ENCODE results near the gene BMERB1.
"Not testable (repeated sequence)": the region's sequence is repeated elsewhere in the genome, so short reads cannot be mapped to it uniquely, and the experiment has no call there.

The BMERB1 gene

DNA sequence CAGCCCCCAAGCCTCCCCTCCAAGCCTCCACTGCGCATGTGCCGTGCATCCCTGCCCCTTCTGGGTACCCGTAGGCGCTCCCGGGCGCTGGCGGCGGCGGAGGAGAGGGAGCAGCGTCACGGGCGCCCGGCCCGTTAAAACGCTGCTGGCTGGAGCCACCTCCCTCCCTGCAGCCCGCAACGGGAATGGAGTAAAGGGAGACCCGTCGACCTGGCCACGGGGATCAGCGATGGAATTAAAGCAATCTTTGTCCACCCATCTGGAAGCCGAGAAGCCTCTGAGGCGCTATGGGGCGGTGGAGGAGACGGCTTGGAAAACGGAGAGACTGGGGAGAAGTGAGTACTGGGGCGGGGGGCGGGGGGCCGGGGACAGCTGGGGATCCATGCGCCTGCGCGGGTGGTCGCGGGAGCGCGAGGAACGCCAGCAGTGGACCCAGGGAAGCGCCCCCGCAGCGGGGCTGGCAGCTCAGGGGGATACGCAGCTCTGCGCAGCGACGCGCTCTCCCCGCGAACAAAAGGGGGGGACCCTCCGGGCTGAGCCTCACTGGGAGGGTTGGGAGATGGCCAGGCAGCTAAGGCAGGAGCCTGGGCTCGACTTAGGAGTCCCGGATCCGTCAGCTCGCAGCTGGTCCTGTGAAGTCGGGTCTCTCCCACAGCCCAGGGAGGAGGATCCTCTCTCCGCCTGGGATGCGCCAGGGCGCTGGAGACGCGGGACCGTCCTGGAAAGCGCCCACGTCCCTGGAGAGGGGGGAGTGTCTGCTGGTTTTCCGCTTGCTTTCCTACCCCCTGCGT is at the start of gene BMERB1:
BMERB1 (plus strand) TSS at position 164 of the 791 bp plus-strand sequence; CDS start at position 230, 66 bp downstream.
- H3K9me3 ChIP-seq (ENCODE audit: control insufficient read depth, insufficient read depth, low read depth, low read length): no peaks in the 10 kb centered on the region
- H3K4me1 ChIP-seq (ENCODE audit: control insufficient read depth, insufficient read depth, low read length): no peaks in the 10 kb centered on the region
- H3K9ac ChIP-seq (ENCODE audit: low read length): peak within 1 kb of the TSS; percentile 64
- peaks cover 21% of the 10 kb centered on the region for H3K27me3 ChIP-seq (ENCODE audit: control insufficient read depth, insufficient read depth, low read length)
- no peaks in the 10 kb centered on the region for H3K36me3 ChIP-seq (ENCODE audit: control insufficient read depth, insufficient read depth, low read length)
- H3K4me3 ChIP-seq (ENCODE audit: low read depth, low read length): peak within 1 kb of the TSS; percentile 89
- no peak within 1 kb of the TSS for H3K27ac ChIP-seq (ENCODE audit: low read depth, low read length)

DNA sequence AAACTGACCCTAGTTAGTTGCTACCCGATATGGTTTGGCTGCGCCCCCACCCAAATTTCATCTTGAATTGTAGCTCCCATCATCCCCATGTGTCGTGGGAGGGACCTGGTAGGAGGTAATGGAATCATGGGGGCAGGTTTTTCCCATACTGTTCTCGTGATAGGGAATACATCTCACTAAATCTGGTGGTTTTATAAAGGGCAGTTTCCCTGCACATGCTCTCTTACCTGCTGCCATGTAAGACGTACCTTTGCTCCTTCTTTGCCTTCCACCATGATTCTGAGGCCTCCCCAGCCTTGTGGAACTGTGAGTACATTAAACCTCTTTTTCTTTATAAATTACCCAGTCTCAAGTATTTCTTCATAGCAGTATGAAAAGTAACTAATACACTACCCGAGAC is 46.3 kb upstream of the BMERB1 start:
- not testable (repeated sequence) for H3K4me3 ChIP-seq (ENCODE audit: low read depth, low read length); H3K9ac ChIP-seq (ENCODE audit: low read length); H3K36me3 ChIP-seq (ENCODE audit: control insufficient read depth, insufficient read depth, low read length); H3K27ac ChIP-seq (ENCODE audit: low read depth, low read length); H3K9me3 ChIP-seq (ENCODE audit: control insufficient read depth, insufficient read depth, low read depth, low read length); H3K27me3 ChIP-seq (ENCODE audit: control insufficient read depth, insufficient read depth, low read length); H3K4me1 ChIP-seq (ENCODE audit: control insufficient read depth, insufficient read depth, low read length)

DNA sequence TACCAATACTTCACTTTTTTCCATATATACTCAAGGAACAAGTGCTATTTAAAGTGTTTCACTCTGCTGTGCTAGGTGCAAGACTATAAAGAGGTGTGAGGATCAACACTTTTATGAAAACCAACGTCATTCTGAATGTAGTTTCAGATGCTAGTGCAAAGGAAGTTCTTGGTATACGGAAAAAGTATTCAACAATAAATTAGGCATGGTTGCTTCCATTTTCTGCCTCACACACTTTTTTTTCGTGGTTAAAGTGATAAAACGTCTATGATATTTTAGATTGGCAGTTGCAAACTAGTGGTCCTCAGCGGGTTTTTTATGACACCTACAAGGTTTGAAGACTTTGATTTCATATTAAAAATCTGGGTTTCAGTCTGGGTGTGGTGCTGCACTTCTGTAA is 44.5 kb upstream of the BMERB1 start:
- not testable (repeated sequence) for H3K9me3 ChIP-seq (ENCODE audit: control insufficient read depth, insufficient read depth, low read depth, low read length); H3K4me3 ChIP-seq (ENCODE audit: low read depth, low read length); H3K9ac ChIP-seq (ENCODE audit: low read length); H3K27ac ChIP-seq (ENCODE audit: low read depth, low read length); H3K36me3 ChIP-seq (ENCODE audit: control insufficient read depth, insufficient read depth, low read length); H3K4me1 ChIP-seq (ENCODE audit: control insufficient read depth, insufficient read depth, low read length); H3K27me3 ChIP-seq (ENCODE audit: control insufficient read depth, insufficient read depth, low read length)

DNA sequence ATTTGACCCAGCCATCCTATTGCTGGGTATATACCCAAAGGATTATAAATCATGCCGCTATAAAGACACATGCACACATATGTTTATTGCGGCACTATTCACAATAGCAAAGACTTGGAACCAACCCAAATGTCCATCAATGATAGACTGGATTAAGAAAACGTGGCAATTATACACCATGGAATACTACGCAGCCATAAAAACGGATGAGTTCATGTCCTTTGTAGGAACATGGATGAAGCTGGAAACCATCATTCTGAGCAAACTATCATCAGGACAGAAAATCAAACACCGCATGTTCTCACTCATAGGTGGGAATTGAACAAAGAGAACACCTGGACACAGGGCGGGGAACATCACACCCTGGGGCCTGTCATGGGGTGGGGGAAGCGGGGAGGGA is 41.4 kb upstream of the BMERB1 start:
- H3K27ac ChIP-seq (ENCODE audit: low read depth, low read length); H3K9ac ChIP-seq (ENCODE audit: low read length); H3K36me3 ChIP-seq (ENCODE audit: control insufficient read depth, insufficient read depth, low read length); H3K4me1 ChIP-seq (ENCODE audit: control insufficient read depth, insufficient read depth, low read length); H3K27me3 ChIP-seq (ENCODE audit: control insufficient read depth, insufficient read depth, low read length); H3K4me3 ChIP-seq (ENCODE audit: low read depth, low read length); H3K9me3 ChIP-seq (ENCODE audit: control insufficient read depth, insufficient read depth, low read depth, low read length): not testable (repeated sequence)

DNA sequence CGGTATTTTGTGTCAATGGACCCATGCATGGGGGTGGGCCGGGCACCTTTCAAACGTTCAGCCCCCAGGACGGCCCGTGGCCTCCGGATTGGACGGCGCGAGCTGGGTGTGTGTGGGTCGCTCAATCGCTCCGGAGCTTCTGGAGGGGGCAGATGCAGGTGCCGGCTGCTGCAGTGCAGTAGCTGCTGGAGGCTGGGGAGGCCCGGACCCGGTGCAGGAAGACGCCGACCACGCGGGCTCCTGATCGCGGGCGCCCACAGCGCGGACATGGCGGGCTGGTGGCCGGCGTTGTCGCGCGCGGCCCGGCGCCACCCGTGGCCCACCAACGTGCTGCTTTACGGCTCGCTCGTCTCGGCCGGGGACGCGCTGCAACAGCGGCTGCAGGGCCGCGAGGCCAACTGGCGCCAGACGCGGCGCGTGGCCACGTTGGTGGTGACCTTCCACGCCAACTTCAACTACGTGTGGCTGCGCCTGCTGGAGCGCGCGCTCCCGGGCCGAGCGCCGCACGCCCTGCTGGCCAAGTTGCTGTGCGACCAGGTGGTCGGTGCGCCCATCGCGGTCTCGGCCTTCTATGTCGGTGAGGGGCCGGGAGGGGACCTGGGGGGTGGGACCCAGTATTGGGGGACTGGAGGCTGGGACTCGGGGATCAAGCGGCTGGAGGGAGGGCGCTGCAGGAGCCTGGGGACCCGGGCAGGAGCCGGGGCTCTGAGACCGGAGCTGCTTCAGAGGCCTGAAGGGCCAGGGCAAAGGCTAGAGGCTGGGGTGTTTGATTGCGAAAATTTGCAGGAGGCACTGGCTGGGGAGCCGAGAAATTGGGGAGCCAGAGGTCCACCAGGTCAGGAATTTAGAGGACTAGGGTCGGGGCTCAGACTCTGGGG is 38.5 kb upstream of the BMERB1 start, which contains the start of gene MPV17L:
MPV17L (plus strand) TSS at position 124 of the 878 bp plus-strand sequence; CDS start at position 268, 144 bp downstream.
- Histone ChIP-seq H3K4me3 (ENCODE audit: low read depth, low read length) (peak within 1 kb of the TSS; percentile 71), H3K9ac (ENCODE audit: low read length) (peak within 1 kb of the TSS; percentile 58)
- H3K27me3 ChIP-seq (ENCODE audit: control insufficient read depth, insufficient read depth, low read length); H3K36me3 ChIP-seq (ENCODE audit: control insufficient read depth, insufficient read depth, low read length); H3K27ac ChIP-seq (ENCODE audit: low read depth, low read length); H3K9me3 ChIP-seq (ENCODE audit: control insufficient read depth, insufficient read depth, low read depth, low read length); H3K4me1 ChIP-seq (ENCODE audit: control insufficient read depth, insufficient read depth, low read length): not testable (repeated sequence)

DNA sequence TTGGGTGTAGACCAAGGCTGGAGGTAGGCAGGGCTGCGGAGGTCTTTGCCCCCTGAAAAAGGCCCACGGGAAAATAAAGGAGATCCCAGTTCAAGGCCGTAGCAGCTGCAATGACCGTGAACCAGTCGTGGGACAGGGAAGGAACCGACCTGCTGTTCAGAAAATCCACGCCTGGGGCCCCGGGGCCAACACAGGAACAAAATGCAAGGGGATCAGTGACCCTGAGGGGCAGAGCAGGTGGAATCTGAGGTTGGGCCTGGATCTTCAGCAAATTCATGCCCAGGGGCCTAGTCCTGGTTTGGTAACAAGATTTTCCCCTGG is 37.9 kb upstream of the BMERB1 start:
- H3K4me3 ChIP-seq (ENCODE audit: low read depth, low read length): peak overlapping the region; percentile 71
- H3K27ac ChIP-seq (ENCODE audit: low read depth, low read length): not testable (repeated sequence)

DNA sequence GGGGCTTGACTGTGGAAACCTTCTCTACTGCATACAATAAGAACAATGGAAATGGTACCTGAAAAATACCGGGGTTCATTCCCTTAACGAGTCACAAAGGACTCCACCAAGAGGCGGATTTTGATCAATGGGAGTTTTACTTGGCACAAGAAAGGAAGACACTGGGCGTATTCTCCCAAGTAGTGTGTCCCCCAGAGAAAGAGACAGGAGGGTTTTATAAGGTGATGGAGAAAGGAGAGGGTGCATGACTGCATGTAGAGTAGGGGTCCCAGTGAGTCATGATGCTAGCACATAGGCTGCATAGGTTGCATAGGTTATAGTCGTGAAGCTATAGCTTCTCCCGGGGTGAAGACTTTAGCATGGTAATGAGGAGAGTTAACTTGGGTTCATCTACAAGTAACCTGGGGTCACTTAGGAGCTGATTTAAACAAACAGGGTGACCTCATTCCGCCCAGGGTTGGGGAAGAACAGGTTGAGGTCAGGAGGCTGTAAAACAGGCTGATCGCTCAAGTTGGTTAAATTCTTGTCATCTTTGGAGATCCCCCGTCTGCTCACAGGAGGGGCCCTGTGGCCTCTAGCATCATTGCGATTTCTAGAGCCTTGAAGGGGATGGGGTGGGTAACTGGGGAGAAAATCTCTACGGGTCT is 37.3 kb upstream of the BMERB1 start:
- no peak overlapping the region for H3K27ac ChIP-seq (ENCODE audit: low read depth, low read length)
- H3K36me3 ChIP-seq (ENCODE audit: control insufficient read depth, insufficient read depth, low read length): no peaks in the 10 kb centered on the region

More for the DNA sequence above, 37.9 kb upstream of the BMERB1 start:
- not testable (repeated sequence) for H3K36me3 ChIP-seq (ENCODE audit: control insufficient read depth, insufficient read depth, low read length); H3K27me3 ChIP-seq (ENCODE audit: control insufficient read depth, insufficient read depth, low read length); H3K9me3 ChIP-seq (ENCODE audit: control insufficient read depth, insufficient read depth, low read depth, low read length); H3K4me1 ChIP-seq (ENCODE audit: control insufficient read depth, insufficient read depth, low read length)
- peak overlapping the region; percentile 11 for H3K9ac ChIP-seq (ENCODE audit: low read length)

DNA sequence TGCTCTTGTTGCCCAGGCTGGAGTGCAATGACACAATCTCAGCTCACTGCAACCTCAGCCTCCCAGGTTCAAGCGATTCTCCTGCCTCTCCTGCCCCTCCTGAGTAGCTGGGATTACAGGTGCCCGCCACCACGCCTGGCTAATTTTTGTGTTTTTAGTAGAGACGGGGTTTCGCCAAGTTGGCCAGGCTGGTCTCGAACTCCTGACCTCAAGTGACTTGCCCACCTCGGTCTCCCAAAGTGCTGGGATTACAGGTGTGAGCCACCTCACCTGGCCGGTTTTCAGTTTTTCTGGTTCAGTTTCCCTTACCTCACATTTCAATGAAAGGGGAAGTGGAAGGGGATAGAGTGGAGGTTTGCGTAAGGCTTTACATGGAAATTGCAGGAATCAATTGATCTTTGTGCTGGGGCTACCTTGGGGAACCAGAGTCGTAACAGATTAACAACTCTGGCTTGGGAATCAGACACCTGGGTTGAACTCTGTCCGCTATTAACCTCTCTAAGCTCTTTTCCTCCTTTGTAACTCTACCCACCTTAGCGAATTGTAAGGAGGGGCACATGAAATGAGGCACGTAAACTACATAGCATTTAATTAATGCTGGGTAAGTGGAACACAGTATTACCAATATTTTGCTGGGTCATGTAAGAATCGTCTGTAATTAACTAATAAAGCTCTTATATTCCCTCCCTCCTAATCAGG is 35.6 kb upstream of the BMERB1 start:
- H3K4me1 ChIP-seq (ENCODE audit: control insufficient read depth, insufficient read depth, low read length): peaks cover 12% of the 10 kb centered on the region
- no peaks in the 10 kb centered on the region for H3K9me3 ChIP-seq (ENCODE audit: control insufficient read depth, insufficient read depth, low read depth, low read length)
- no peak overlapping the region for H3K9ac ChIP-seq (ENCODE audit: low read length)
- H3K36me3 ChIP-seq (ENCODE audit: control insufficient read depth, insufficient read depth, low read length): no peaks in the 10 kb centered on the region
- H3K27me3 ChIP-seq (ENCODE audit: control insufficient read depth, insufficient read depth, low read length): peaks cover 10% of the 10 kb centered on the region
- no peak overlapping the region for H3K27ac ChIP-seq (ENCODE audit: low read depth, low read length)
- no peak overlapping the region for H3K4me3 ChIP-seq (ENCODE audit: low read depth, low read length)

More for the DNA sequence above, 37.3 kb upstream of the BMERB1 start:
- H3K9me3 ChIP-seq (ENCODE audit: control insufficient read depth, insufficient read depth, low read depth, low read length): no peaks in the 10 kb centered on the region
- no peak overlapping the region for H3K4me3 ChIP-seq (ENCODE audit: low read depth, low read length)
- peaks cover 5% of the 10 kb centered on the region for H3K4me1 ChIP-seq (ENCODE audit: control insufficient read depth, insufficient read depth, low read length)
- H3K27me3 ChIP-seq (ENCODE audit: control insufficient read depth, insufficient read depth, low read length): peaks cover 10% of the 10 kb centered on the region
- no peak overlapping the region for H3K9ac ChIP-seq (ENCODE audit: low read length)

DNA sequence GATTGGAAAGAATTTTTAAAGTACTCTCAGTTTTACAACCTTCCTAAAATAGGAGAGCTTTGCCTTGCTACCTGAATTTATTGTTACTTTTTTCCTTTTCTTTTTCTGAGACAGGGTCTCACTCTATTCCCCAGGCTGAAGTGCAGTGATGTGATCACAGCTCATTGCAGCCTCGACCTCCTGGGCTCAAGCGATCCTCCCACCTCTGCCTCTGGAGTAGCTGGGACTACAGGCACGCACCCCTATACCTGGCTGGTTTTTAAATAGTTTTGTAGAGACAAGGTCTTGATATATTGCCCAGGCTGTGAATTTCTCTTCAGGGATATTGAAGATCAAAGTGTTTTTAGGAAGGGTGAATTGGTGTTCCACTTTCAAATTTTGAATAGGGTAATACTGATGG is 35.1 kb upstream of the BMERB1 start:
- H3K4me3 ChIP-seq (ENCODE audit: low read depth, low read length): no peak overlapping the region
- H3K9ac ChIP-seq (ENCODE audit: low read length): no peak overlapping the region
- H3K27me3 ChIP-seq (ENCODE audit: control insufficient read depth, insufficient read depth, low read length): peaks cover 10% of the 10 kb centered on the region
- peaks cover 16% of the 10 kb centered on the region for H3K4me1 ChIP-seq (ENCODE audit: control insufficient read depth, insufficient read depth, low read length)
- H3K27ac ChIP-seq (ENCODE audit: low read depth, low read length): no peak overlapping the region
- H3K36me3 ChIP-seq (ENCODE audit: control insufficient read depth, insufficient read depth, low read length): no peaks in the 10 kb centered on the region
- H3K9me3 ChIP-seq (ENCODE audit: control insufficient read depth, insufficient read depth, low read depth, low read length): no peaks in the 10 kb centered on the region

DNA sequence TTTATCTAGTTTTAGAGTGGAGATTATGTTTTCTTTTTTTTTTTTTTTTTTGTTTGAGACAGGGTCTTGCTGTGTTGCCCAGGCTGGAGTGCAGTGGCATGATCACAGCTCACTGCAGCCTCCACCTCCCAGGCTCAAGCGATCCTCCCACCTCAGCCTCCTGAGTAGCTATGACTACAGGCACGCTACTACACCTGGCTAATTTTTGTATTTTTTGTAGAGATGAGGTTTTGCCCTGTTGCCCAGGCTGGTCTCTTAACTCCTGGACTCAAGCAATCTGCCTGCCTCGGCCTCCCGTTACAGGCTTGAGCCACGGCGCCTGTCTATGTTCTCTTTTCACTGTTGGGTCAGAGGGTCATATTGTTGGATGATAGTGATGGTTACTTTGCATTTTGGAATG is 34.1 kb upstream of the BMERB1 start:
- H3K27me3 ChIP-seq (ENCODE audit: control insufficient read depth, insufficient read depth, low read length); H3K27ac ChIP-seq (ENCODE audit: low read depth, low read length); H3K36me3 ChIP-seq (ENCODE audit: control insufficient read depth, insufficient read depth, low read length); H3K4me3 ChIP-seq (ENCODE audit: low read depth, low read length); H3K9me3 ChIP-seq (ENCODE audit: control insufficient read depth, insufficient read depth, low read depth, low read length); H3K9ac ChIP-seq (ENCODE audit: low read length): not testable (repeated sequence)
- H3K4me1 ChIP-seq (ENCODE audit: control insufficient read depth, insufficient read depth, low read length): peaks cover 16% of the 10 kb centered on the region

Measured in HUES6 (cell line).